ENCODE data around the gene CCNQ. TPM values are rescaled to one million over a fixed set of nuclear protein-coding genes. Genes with fewer than 3 reads are reported as not detected.
A peak's percentile ranks its signal among the peaks of the same experiment; 100 is the strongest.

The CCNQ gene
- 21.2 TPM for total RNA-seq

DNA sequence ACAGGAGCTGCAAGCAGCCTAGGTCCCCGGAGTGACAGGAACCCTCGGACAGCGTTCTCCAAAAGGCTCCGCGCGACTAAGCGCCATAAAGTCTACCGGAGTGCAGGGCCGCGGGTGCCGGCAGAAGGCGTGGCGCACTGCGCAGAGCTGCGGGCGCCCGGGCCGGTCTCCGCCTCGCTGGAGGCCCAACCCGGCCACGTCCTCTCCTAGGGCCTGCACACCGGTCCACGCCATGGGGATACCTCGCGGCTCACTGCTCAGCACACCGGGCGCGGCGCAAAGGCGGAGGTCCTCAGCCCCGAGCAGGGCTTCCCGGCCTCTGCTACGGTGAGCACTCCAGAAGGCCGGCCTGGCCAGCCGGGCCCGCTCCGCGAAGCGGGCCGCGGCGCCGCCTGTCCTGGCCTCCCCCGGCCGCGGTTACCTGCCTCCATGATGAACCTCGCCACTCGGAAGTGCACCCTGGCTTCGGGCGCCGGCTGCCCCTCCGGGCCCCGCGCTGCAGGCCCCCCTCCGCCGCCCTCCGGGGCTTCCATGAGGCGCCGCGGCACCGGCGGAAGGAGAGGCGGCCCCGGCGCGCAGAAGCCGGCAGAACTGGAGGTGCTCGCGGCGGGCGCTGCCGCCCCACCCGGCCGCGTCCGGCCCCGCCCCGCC, at the start of gene CCNQ:
TSS of gene CCNQ (minus strand) at position 599 of the 651 bp plus-strand sequence. CDS start at position 533, 66 bp downstream.
- FAIRE-seq = no peak
- DNase-seq (ENCODE audit: low spot score in 2 of 2) = no peak

DNA sequence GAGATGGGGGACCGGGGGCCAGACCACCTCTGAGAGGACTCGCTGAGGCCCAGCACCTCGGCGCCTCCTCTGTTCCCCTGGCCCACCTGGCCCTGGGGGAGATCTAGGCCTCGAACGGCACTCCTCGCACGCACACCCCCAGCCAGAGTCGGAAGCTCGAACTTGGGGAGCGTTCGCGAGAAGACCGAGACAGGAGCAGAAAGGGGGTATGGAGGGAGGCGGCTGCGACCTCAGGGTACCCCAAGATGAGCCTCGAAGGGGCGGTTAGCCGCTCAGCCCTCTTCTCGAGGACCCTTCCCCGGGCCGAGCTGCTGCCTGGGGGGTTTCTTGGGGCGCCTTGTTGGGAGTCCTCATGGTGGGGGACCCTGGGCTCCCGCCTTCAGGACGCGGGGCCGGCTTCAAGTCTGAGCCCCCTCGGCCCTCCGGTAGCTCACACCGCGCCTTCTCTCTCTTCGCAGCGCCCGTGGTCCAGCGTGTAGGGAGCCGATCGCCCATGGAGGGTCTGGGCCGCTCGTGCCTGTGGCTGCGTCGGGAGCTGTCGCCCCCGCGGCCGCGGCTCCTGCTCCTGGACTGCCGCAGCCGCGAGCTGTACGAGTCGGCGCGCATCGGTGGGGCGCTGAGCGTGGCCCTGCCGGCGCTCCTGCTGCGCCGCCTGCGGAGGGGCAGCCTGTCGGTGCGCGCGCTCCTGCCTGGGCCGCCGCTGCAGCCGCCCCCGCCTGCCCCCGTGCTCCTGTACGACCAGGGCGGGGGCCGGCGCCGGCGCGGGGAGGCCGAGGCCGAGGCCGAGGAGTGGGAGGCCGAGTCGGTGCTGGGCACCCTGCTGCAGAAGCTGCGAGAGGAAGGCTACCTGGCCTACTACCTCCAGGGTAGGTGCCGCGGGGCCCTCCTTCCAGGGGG, 48.8 kb upstream of the CCNQ start:
- DNase-seq (ENCODE audit: low spot score in 2 of 2) (peak in 1 of 2 donors; percentile 46), FAIRE-seq (no peak)

DNA sequence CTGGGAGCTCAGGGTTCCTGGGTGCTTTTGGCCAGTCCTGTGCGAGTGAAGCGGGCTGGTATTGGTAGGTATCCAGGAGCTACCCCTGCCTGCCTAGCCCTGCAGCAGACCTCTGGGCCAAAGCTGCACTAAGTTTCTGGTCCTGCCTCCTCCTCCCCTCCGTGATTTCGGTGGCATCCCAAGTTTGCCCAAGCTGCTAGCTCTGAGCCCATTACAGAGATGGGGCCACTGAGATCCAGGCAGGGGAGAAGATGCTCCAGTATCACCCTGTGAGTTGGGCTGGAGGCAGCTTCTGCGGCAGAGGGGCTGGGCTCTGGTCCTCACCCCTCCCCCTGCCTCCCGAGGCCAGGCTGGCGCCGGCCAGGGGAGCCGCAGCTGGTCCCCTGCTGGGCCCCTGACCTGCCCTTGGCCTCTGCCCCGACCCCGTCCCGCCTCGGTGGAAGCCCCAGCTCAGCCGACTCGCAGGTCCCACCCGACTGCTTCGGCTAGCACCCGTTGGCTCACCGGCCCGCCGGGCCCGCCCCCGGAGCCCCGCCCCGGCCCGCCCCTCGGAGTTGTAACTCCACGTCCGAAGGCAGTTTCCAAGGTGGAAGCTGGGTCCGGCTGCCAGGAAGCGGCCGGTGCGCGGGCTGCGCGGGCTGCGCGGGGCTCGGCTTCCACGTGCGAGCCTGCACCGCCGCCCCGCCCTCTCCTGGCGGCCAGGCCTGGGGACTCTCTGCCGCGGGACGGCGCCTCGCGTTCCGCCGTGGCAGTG, 47.9 kb upstream of the CCNQ start, which contains the start of gene DUSP9:
TSS of gene DUSP9 (plus strand) at position 584 of the 754 bp plus-strand sequence. CDS start 751 bp downstream, outside the sequence.
- peak in 1 of 2 donors; percentile 46 for DNase-seq (ENCODE audit: low spot score in 2 of 2)
- FAIRE-seq = no peak

DNA sequence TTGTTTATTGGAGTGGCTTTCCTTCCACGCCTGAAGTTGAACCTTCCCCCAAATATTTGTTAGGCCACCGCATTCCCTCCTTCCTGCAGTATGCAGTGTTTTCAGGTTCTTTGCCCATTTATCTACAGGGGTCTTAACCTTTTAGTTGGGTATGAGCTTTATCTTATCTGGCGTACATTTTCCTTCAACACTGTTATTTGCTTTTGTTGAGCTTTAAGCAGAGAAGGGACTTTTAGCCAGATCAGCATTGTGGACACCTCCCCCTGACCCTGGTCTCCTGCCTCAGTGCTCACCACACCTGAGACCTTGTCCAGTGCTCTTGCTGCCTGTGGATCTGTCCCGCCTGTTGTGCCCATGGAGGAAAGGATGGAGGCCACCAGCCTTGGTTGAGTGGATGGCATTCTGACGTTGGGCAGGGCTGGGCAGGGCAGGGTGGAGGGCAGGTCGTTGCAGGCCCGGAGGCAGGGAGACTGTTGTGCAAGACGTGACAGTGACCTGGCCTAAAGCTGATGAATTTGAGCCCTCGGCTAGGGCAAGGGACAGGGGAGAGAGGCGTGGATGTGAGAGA, 47.1 kb upstream of the CCNQ start:
- no peak for FAIRE-seq
- peak in 1 of 2 donors; percentile 25 for DNase-seq (ENCODE audit: low spot score in 2 of 2)

DNA sequence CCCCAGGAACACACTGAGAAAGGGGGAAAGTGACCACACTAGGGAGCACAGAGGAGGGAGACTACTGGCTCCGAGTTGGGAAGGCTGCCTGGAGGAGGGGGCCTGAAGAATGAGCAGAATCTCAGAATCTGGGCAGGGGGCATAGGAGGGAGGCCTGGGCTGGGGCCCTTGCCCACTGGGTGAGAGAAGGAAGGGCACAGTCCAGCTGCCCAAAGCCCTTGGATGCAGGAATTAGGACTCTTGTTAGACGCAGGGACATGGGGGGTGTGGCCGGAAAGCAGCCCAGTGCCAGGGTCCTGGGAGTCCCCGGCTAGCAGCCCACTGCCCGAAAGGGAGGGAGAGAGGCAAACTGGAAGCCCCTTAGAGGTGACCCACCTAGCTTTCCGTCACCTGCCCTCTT, 46.2 kb upstream of the CCNQ start:
- DNase-seq (ENCODE audit: low spot score in 2 of 2) = no peak
- no peak for FAIRE-seq

DNA sequence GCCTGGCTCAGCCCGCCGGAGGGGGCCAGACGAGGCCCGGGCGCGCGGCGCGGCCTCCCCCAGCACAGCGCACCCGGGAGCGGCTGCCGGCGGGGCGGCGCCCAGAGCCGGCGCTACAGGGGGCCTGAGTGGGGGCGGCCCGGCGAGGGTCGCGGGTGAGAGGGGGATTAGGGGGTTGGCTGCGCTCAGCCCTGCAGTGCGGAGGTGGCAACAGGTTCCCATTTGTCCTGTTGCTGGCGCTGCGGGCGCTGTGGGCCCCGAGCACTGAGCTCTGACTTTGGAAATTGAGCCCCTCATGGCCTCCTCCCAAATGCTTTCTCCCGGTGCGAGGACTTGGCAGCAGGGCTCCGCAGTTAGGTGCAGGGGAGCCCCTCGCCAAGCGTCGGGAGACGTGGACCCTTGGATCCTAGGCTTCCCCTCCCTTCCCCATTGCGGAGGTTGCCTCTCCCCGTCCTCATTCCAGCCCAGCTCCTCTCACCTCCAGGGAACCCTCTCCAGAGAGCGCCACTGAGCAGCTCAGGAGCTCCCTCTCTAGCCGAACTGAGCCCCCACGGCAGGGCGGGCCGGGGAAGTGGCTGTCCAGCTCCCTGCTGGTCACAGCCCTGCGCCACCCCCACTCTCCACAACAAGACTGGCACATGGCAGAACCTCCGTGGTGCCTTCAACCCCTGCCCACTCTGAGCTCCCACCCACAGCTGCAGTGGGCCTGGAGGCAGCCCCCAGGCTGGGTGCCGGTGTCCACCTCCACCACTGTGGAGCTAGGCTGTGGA, 45.6 kb upstream of the CCNQ start:
- FAIRE-seq (no peak), DNase-seq (ENCODE audit: low spot score in 2 of 2) (peak in 1 of 2 donors; percentile 34)

DNA sequence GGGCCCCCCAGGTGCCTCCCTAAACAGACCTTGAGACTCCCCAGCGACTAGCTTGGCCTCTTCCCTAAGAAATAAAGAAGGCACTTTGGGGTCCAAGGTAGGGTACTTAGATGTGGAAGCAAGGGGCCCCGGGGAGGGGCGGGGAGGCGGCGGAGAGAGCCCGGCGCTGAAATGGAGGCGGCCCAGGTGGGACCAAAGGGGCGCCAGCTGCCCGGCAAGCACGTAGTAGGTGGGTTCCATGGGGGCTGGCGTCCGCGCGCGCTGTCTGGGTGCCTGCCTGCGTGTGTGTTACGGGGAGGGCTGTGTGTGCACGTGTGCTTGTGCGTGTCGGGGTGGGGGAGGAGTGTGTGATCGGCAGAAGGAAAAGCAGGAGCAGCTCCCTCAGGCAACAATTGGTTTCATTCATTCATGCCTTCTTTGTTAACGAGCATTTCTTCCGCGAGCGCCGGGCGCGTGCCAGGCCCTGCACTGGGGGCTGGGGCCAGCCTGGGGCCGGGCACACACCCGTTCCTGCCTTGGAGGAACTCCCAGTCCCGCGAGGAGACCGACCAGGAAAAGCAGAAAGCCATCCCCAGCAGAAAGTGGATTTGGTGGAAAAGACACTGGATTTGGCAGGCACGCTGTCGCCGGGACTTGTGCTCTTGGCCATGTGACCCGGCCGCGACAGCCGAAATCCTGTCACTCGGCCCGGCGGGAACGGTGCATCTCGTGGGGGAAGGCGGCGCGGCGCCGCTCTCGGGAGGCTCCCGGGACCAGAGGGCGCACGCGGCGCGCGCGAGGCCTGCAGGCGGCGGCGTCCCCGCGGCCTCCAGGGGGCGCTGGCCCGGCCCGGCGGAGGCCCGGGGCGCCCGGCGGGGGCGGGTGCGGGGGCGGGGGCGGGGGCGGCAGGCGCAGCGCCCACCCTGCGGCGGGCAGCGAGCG, 44.8 kb upstream of the CCNQ start:
- peak; percentile 62 to 73 for DNase-seq (ENCODE audit: low spot score in 2 of 2)
- no peak for FAIRE-seq

DNA sequence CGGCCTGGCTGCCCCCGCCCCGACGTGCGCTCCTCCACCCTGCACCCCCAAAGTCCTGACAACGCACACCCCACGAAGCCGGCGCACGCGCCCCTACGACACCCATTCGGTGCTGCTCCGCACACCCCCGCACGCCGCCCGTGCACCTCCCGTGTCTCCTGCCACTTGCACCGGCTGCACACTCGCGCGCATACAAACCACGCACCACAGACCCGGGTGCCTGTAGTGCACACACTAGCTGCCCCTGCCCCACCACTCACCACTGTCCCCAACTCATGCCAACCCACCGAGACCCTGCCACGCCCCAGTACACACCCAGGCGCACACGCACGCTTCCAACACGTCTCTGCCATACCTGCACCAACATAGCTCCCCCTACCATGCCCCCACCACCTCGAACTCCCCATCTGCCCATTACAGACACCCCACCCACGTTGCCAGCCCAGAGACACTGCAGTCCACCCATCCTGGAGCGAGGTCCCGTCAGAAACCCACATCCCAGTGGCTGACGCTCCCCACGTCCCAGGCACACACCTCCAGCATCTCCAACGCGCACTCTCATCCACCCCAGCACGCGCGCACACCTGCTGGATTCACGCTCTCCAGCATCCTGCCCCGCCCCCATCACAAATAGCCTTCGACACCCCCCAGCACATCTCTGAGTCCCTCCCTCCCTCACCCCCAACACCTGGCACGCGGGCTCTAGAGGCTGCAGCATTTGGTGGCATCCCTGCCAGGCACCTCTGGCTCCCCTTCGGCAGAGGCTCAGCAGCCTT, 43.9 kb upstream of the CCNQ start:
- FAIRE-seq (no peak), DNase-seq (ENCODE audit: low spot score in 2 of 2) (peak in 1 of 2 donors; percentile 27)

DNA sequence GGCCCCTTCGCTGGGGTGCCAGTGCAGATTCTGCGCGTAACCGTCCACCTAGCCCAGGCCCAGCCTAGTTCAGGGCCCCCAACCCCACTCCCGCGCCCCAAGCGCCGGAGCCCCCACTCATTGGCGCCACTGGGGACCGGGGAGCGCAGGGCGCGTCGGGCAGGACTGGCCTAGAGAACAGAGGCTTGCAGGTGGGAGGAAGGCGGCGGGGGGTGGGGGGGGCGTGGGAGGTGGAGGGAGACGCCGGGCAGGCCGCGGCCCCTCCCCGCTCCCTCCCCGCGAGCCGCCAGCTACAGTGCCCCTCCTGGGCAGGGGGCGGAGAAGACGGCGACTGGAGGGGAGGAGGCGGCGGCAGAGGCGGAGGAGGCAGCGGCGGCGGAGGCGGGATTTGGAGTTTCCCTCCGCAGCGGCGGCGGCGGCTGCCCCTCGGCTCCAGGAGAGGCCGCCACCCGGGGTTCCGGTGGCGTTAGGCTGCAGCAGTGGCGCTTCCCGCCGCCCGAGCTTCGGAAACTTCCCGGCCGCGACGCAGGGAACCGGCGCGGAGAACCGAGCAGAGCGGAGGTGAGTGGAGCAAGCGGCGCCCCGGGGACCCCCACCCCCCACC, 43.2 kb upstream of the CCNQ start:
- FAIRE-seq = no peak

DNA sequence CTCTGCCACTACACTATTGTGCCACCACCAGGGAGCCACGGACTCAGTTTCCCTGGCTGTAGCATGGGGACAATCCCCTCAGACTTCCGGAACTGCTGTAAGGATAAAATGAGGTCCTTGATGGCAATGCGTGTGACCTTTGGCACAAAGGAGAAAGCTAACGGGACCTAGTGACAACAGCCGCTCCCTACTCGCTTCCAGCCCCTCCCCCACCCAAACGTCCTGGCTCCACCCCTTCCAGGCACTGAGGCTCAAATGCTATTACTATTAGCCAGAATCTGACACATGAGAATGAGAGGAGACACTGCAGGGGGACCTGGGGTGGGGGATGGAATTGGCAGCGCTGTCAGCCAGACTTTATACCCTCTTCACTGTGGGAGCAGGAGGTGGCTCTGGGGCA, 42.7 kb upstream of the CCNQ start:
- FAIRE-seq (no peak), DNase-seq (ENCODE audit: low spot score in 2 of 2) (peak in 1 of 2 donors; percentile 23)

More for the DNA sequence above, 43.2 kb upstream of the CCNQ start:
- peak in 1 of 2 donors; percentile 41 for DNase-seq (ENCODE audit: low spot score in 2 of 2)

DNA sequence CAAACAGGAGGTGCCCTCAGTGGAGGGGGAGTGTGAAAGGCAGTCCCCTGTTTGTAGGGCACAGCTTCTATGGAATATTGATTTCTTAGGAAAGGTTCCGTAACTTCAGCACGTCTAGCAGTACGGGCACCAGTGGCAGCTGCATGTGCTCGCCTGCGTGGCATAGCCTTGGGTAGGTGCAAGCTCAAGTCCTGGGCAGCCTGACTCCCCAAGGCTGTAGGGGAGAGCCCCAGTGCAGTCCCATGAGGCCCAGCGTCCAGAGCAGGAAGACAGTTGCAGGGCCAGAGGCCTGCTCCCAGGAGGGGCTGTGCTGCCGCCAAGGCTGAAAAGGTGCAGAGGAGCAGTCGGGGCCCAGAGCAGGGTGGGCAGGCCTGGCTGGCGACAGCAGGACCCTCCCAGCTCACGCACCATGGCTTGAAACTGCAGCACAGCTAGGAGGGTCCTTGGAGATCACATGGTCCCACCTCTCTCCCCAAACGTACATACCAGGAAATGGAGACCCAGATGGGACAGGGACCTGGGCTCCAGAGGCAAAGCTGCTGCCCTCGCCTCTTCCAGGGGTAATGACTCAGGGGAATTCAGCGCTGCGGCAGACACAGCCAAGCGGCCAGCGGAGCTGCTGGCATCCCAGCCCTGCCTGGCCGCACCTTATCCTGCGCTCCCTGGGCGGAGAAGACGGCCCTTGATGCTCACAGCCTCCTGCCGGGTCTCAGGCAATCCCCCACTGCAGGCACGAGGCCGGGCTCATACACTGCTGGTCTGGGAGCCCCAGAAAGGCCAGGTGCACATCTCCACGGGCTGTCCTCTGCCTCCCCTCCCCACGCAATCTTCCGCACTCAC, 42.0 kb upstream of the CCNQ start:
- no peak for DNase-seq (ENCODE audit: low spot score in 2 of 2)
- FAIRE-seq = no peak

DNA sequence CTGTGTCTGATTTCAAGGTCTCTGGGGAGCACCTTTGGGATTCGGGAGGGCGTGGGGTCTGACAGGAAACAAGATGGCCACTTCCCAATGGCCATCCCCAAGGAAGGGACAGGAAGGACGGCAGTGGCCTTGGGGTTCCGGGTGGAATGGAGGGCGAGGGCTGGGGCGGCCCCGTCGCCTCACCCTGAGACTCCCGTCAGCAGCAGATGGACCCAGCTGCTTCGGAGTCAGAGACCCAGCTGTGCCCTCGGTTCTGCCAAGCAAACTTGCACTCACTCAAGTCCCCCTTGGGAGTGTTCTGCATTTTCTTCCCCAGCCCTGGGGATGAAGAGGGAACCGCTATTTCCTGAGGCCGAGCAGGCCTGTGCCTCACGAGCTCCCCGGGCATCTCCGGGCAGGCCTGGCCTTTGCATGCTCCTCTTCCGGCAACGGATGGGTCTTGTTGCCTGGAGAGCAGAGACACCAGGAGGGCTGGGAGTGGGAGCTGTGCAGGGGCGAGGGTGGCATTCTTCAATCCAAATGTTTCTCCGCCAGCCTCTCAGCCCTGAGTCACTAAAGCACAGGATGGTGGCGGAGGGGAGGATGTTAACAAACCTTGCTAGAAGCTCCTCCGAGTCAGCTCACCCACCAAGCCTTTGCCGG, 41.2 kb upstream of the CCNQ start:
- FAIRE-seq (no peak), DNase-seq (ENCODE audit: low spot score in 2 of 2) (no peak)

DNA sequence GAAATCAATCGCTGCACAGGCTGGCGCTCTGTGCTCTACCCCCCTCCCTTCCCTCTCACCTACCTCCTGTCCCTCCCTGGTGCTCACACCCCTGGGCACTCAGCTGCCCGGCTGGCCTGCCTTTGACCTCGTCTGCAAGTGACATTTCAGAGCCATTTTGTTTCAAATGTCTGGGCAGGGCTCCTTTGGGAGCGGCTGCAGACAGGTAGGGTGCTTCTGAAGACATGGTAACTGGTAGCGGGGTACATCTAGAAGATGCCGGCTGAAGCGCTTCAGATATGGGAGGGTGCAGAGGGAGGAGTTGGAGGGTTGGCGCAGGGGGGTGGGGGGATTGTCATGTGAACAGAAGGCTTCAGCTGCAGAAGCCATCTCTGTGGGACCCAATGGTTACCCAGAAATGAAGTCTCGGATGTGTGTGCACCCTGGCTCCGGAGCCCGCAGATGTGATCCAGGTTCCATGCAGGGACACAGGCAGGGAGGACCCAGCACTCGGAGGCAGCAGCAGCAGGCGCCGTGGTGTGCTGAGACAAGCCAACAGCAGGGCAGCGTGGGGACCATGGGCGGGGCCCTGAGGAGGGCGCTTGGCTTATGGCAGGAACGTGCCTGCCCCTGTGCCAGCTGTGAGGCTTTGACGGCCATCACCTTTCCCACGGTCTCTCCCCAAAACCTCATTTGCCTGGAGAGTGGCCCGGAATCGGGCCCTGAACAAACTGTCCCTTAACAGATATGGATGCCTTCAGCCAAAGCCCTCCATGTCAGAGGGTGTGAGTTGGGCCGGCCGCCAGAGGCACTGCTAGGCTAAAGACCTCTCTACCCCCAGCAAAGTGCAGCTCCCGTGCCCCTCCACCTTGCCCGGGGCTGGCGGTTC, 40.5 kb upstream of the CCNQ start:
- no peak for FAIRE-seq
- no peak for DNase-seq (ENCODE audit: low spot score in 2 of 2)

DNA sequence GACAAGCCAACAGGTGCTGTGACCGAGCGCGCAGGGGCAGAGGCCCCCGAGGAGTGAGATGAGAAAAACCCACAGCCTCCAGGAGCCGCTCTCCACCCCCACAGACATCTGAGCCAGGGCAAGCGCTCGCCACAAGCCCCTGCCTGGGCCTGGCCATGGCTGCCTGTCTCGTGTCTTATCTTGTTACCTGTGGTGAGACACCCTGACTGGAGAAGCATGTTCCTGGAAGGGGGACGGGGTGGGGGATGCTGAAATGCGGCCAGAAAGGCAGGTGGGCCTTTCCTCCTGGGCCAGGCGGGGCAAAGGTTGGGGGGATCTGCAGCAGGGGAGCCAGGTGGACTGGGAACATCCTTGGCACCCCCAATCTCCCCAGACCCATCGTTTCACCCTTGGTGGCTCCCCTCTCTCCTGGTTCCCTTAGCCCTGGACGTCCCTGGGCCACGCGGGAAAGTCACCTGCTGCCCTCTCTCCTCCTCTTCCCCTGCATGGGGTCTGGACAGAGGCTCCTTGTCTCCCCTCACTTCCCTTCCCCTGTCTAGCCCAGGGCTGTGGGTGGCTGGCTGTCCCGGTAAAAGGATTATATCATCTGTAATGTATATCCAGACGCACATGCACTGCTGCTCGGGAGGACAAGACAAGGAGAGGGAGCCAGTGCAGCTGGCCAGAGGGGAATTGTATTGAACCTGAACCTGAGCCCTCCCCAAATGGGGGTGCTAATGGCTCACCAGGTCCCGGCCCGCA, 39.7 kb upstream of the CCNQ start:
- FAIRE-seq (no peak), DNase-seq (ENCODE audit: low spot score in 2 of 2) (no peak)

DNA sequence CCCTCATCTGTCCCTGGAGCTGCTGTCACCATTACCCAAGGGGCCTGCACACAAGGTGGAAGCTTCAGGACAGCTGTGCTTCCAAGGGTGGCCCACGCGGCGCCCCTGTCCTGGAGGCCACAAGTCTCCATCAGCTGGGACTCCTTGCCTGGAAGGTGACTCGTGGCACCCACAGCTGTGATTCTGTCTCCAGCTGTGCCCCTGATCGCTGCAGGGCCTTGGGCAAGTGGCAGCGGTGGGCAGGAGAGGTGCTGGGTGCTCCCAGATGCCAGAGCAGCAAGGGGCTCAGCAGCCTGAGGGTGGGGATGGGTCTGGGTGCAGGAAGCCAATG, 39.1 kb upstream of the CCNQ start:
- DNase-seq (ENCODE audit: low spot score in 2 of 2) (no peak), FAIRE-seq (no peak)
